ENCODE data around the gene GSDMA. TPM values are rescaled to one million over a fixed set of nuclear protein-coding genes. Genes with fewer than 3 reads are reported as not detected.

Gene GSDMA
- total RNA-seq, 1 donor from 2014 or later: not detected

DNA sequence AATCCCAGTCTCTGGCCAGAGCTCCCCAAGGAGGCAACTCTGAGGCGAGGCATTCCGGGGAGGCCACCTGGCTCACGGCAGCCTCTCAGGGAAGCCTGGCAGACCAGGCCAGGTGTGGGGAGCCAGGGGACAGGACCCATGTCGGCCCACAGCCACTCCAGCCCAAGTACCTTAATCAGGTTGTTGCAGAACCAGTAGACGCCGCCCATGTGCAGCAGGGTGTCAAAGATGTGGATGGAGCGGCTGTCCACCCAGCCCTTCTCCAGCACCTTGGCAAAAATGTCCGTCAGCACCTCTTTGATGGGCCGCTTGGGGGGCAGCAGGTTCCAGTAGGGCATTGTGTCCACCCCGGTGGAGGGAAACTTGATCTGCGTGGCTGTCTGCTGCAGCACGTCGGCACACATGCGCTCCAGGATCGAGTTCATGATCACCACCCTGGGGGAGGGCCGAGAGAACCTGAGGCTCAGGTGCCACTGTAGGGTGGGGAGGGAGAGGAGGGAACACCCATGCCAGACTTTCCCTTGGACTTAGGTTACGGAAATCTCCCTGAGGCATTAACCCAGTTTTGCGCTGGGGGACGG is 60.2 kb downstream of the GSDMA start:
- TF ChIP-seq, protein P1, sequence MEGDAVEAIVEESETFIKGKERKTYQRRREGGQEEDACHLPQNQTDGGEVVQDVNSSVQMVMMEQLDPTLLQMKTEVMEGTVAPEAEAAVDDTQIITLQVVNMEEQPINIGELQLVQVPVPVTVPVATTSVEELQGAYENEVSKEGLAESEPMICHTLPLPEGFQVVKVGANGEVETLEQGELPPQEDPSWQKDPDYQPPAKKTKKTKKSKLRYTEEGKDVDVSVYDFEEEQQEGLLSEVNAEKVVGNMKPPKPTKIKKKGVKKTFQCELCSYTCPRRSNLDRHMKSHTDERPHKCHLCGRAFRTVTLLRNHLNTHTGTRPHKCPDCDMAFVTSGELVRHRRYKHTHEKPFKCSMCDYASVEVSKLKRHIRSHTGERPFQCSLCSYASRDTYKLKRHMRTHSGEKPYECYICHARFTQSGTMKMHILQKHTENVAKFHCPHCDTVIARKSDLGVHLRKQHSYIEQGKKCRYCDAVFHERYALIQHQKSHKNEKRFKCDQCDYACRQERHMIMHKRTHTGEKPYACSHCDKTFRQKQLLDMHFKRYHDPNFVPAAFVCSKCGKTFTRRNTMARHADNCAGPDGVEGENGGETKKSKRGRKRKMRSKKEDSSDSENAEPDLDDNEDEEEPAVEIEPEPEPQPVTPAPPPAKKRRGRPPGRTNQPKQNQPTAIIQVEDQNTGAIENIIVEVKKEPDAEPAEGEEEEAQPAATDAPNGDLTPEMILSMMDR (IDR thresholded peaks at IDR 0.05; ENCODE audit: insufficient read depth, low read length, poor library complexity, severe bottlenecking): no peak
- Histone ChIP-seq H3K36me3 (ENCODE audit: control insufficient read depth, insufficient read depth, low read length) (no peaks in the 10 kb centered on the region), H3K27me3 (ENCODE audit: control insufficient read depth, insufficient read depth, low read length) (no peaks in the 10 kb centered on the region), H3K4me3 (ENCODE audit: low read depth, low read length) (no peak overlapping the region)
- DNase-seq (ENCODE audit: low read depth): no peak

DNA sequence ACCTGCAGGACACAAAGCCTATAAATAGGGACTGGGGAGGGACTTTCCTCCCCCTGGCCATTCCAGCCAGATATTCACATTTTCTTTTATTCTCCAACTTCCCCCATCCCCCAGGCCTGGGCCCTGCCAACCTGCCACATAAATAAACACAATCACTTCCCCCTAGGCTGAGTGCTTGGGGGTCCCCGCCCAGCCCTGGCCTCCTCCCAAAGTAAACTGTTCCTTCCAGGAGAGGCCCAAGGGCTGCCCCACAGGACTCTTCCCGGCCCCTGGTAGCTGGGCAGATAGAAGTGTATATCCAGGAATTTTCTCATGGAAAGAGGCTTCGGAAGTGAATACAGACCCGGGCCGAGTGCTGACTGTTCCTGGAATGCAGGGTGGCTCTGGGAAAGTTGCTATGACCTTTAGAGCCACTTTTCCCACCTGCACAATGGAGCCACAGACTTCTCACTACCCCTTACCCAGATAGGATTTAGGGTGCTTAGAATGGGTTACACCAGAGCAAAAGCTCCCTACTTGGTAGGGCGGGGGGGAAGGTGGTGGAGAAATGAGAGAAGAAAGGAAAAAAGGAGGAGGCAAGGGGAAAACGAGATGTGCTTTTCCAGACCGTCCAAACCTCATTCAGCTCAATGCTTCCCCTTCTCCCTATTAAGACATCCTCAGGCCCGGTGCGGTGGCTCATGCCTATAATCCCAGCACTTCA is 60.9 kb downstream of the GSDMA start:
- Histone ChIP-seq H3K4me3 (ENCODE audit: low read depth, low read length) (no peak overlapping the region), H3K27me3 (ENCODE audit: control insufficient read depth, insufficient read depth, low read length) (no peaks in the 10 kb centered on the region), H3K36me3 (ENCODE audit: control insufficient read depth, insufficient read depth, low read length) (no peaks in the 10 kb centered on the region)
- no peak for DNase-seq (ENCODE audit: low read depth)
- TF ChIP-seq, protein P1 (IDR thresholded peaks at IDR 0.05; ENCODE audit: insufficient read depth, low read length, poor library complexity, severe bottlenecking): no peak

DNA sequence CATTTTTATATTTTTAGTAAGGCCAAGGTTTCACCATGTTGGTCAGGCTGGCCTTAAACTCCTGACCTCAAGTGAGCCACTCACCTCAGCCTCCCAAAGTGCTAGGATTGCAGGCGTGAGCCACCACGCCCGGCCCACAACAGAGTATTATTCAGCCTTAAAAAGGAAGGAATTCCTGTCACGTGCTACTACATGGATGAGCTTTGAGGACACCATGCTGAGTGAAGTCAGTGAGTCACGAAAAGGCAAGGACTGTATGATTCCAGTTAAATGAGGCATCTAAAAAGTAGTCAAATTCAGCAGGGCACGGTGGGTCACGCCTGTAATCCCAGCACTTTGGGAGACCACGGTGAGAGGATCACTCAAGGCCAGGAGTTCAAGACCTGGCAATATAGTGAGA is 62.1 kb downstream of the GSDMA start:
- Histone ChIP-seq H3K4me3 (ENCODE audit: low read depth, low read length) (no peak overlapping the region), H3K27me3 (ENCODE audit: control insufficient read depth, insufficient read depth, low read length) (no peaks in the 10 kb centered on the region), H3K36me3 (ENCODE audit: control insufficient read depth, insufficient read depth, low read length) (no peaks in the 10 kb centered on the region)
- TF ChIP-seq, protein P1 (IDR thresholded peaks at IDR 0.05; ENCODE audit: insufficient read depth, low read length, poor library complexity, severe bottlenecking): no peak
- no peak for DNase-seq (ENCODE audit: low read depth)

DNA sequence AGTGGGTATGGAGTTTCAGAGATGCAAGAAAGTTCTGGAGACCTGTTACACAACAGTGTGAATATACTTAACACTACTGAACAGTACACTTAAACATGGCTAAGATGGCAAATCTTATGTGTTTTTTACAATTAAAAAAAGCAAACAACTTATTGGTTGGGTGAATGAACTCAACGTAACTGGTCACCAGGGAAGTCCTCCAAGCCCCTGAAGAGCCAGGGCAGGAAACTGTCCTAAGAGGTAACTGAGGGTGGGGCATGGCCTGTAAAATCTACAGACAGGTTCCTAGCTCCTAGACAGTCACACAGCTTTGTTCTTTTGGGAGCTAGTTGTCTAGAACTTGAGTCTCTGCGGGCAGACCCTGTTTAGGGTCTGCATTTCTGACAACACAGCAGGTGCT is 62.8 kb downstream of the GSDMA start:
- no peak for DNase-seq (ENCODE audit: low read depth)
- TF ChIP-seq, protein P1 (IDR thresholded peaks at IDR 0.05; ENCODE audit: insufficient read depth, low read length, poor library complexity, severe bottlenecking): no peak
- Histone ChIP-seq H3K36me3 (ENCODE audit: control insufficient read depth, insufficient read depth, low read length) (no peaks in the 10 kb centered on the region), H3K4me3 (ENCODE audit: low read depth, low read length) (no peak overlapping the region), H3K27me3 (ENCODE audit: control insufficient read depth, insufficient read depth, low read length) (no peaks in the 10 kb centered on the region)

DNA sequence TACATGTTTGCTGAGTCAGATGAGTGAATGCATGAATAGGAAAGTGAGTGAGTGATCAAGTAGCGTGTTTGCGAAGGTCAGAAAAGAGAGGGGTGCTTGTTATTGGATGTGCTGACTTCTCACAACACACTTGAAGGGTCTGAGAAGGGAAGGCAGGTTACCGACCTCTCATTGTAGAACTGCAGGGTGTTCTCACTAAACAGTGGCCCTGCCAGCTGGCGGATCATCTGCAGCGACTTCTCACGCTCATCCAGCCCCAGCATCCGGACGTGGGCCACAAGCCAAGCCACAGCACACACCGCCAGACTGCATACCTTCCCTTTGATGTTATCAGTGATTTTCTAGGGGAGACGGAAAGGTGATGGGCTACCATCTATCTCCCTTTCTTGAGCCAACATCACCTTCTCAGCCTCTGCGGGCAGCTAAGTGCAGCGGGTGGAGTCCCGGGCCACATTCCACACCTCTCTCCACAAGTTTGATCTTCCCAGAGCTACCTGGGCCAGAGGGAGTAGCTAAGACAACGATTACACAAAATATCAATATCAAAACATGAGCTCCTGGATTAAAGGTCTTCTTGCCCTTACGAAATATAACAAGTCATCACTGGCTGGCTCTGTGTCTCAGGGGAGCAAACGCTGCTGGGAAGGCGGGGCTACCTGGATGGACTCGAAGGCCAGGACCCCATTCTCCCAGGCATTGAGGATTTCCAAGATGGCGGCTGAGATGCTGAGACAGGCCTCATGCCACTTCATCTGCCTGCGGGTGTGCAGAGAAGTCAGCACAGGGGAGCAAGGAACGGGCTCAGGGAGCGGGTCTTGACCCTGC is 63.4 kb downstream of the GSDMA start:
- H3K4me3 ChIP-seq (ENCODE audit: low read depth, low read length): no peak overlapping the region
- DNase-seq (ENCODE audit: low read depth): no peak
- H3K27me3 ChIP-seq (ENCODE audit: control insufficient read depth, insufficient read depth, low read length): no peaks in the 10 kb centered on the region
- H3K36me3 ChIP-seq (ENCODE audit: control insufficient read depth, insufficient read depth, low read length): no peaks in the 10 kb centered on the region
- TF ChIP-seq, protein P1 (IDR thresholded peaks at IDR 0.05; ENCODE audit: insufficient read depth, low read length, poor library complexity, severe bottlenecking): no peak

All from kidney epithelial cell (primary cell).